OCI-LY1 (cell line): ENCODE results near the gene SEMA3A.

Experiments used
- H2AFZ ChIP-seq: fragments of 200-600 bp; sonication (generic), shearing (Covaris generic); 2 replicates; pipeline ENCODE4 v1.6.0; 2014; ENCODE audit warnings: antibody characterized with exemption, mild to moderate bottlenecking, low read length
- H3F3A ChIP-seq: fragments of 200-600 bp; sonication (generic), shearing (Covaris generic); 2 replicates; pipeline ENCODE4 v1.6.0; 2014; ENCODE audit warnings: mild to moderate bottlenecking, antibody characterized with exemption, low read length, moderate library complexity; ENCODE audit not compliant: insufficient read depth
- H3K27ac ChIP-seq: fragments of 200-600 bp; sonication (generic); 2 replicates; pipeline ENCODE4 v1.5.1; 2014; ENCODE audit warnings: low read length, mixed run types, mild to moderate bottlenecking, low read depth; ENCODE audit not compliant: poor library complexity, severe bottlenecking
- H3K27me3 ChIP-seq: fragments of 200-600 bp; sonication (generic); 2 replicates; pipeline ENCODE4 v1.6.0; 2014; ENCODE audit warnings: antibody characterized with exemption, mild to moderate bottlenecking, low read length, moderate library complexity; ENCODE audit not compliant: insufficient read depth
- H3K36me3 ChIP-seq: fragments of 200-600 bp; sonication (generic); 2 replicates; pipeline ENCODE4 v1.6.1; 2014; ENCODE audit warnings: mild to moderate bottlenecking, antibody characterized with exemption, low read length, moderate library complexity, mixed read lengths; ENCODE audit not compliant: insufficient read depth
- H3K4me1 ChIP-seq: fragments of 200-600 bp; sonication (generic); 2 replicates; pipeline ENCODE4 v1.5.1; 2014; ENCODE audit warnings: mild to moderate bottlenecking, low read length, moderate library complexity; ENCODE audit not compliant: insufficient read depth, severe bottlenecking
- H3K4me2 ChIP-seq: fragments of 200-600 bp; sonication (generic), shearing (Covaris generic); 2 replicates; pipeline ENCODE4 v1.6.1; 2014; ENCODE audit warnings: low read length
- H3K4me3 ChIP-seq: fragments of 200-600 bp; sonication (generic); 2 replicates; pipeline ENCODE4 v1.5.1; 2014; ENCODE audit warnings: low read length, low read depth, mild to moderate bottlenecking, mixed read lengths; ENCODE audit not compliant: poor library complexity, severe bottlenecking
- H3K79me2 ChIP-seq: fragments of 200-600 bp; shearing (Covaris generic); 2 replicates; pipeline ENCODE4 v1.6.1; 2016; ENCODE audit warnings: mixed run types, low read length, mixed read lengths; ENCODE audit not compliant: insufficient read depth
- H3K9ac ChIP-seq: fragments of 200-600 bp; sonication (generic), shearing (Covaris generic); 2 replicates; pipeline ENCODE4 v1.6.1; 2014; ENCODE audit warnings: mild to moderate bottlenecking, low read length, mixed read lengths
- H3K9me2 ChIP-seq: fragments of 200-600 bp; sonication (generic), shearing (Covaris generic); 2 replicates; pipeline ENCODE4 v1.6.1; 2014; ENCODE audit warnings: low read depth, mild to moderate bottlenecking, low read length, mixed read lengths
- H3K9me3 ChIP-seq: fragments of 200-600 bp; shearing (Covaris generic); 2 replicates; pipeline ENCODE4 v1.6.1; 2014; ENCODE audit warnings: low read length, mixed read lengths
- H4K20me1 ChIP-seq: fragments of 200-600 bp; sonication (generic), shearing (Covaris generic); 2 replicates; pipeline ENCODE4 v1.6.0; 2016; ENCODE audit warnings: mild to moderate bottlenecking, low read length; ENCODE audit not compliant: insufficient read depth
- CTCF ChIP-seq: fragments of 200-600 bp; sonication (generic), shearing (Covaris generic); IDR thresholded peaks from 2 replicates; pipeline ENCODE4 v1.5.1; 2017; ENCODE audit warnings: mild to moderate bottlenecking, antibody characterized with exemption, low read length, moderate library complexity, mixed read lengths
- EZH2 ChIP-seq: fragments of 200-600 bp; sonication (generic), shearing (Covaris generic); IDR thresholded peaks from 2 replicates; pipeline ENCODE4 v1.8.0; 2017; ENCODE audit warnings: borderline replicate concordance, mixed run types, mild to moderate bottlenecking, antibody characterized with exemption, low read length, moderate library complexity, mixed read lengths

Gene SEMA3A

GRCh38 chr7:84190016-84190705, 4.4 kb downstream of the SEMA3A start:
- H3K27ac ChIP-seq, result no peak overlapping the region
- no peaks in the 10 kb centered on the region for H3K9me3 ChIP-seq
- H2AFZ ChIP-seq, result no peak overlapping the region
- no peaks in the 10 kb centered on the region for H3K27me3 ChIP-seq
- no peaks in the 10 kb centered on the region for H3K79me2 ChIP-seq
- peaks cover 12% of the 10 kb centered on the region for H3K4me1 ChIP-seq
- H3F3A ChIP-seq, result no peaks in the 10 kb centered on the region
- no peak for TF ChIP-seq CTCF
- no peak for TF ChIP-seq EZH2
- no peaks in the 10 kb centered on the region for H4K20me1 ChIP-seq
- H3K9ac ChIP-seq, result no peak overlapping the region
- H3K4me2 ChIP-seq, result no peak overlapping the region
- no peaks in the 10 kb centered on the region for H3K9me2 ChIP-seq
- H3K36me3 ChIP-seq, result no peaks in the 10 kb centered on the region
- H3K4me3 ChIP-seq, result no peak overlapping the region

GRCh38 chr7:84188786-84189405, 5.7 kb downstream of the SEMA3A start:
- Histone ChIP-seq H3K27ac (no peak overlapping the region), H3K4me1 (no peaks in the 10 kb centered on the region), H3K9me2 (no peaks in the 10 kb centered on the region), H3K27me3 (no peaks in the 10 kb centered on the region), H3K9ac (no peak overlapping the region), H3K9me3 (no peaks in the 10 kb centered on the region), H4K20me1 (no peaks in the 10 kb centered on the region), H3K79me2 (no peaks in the 10 kb centered on the region), H3K4me3 (no peak overlapping the region), H3K36me3 (no peaks in the 10 kb centered on the region), H2AFZ (no peak overlapping the region), H3K4me2 (no peak overlapping the region), H3F3A (no peaks in the 10 kb centered on the region)
- TF ChIP-seq CTCF, result peak; percentile 69
- TF ChIP-seq EZH2, result no peak

DNA sequence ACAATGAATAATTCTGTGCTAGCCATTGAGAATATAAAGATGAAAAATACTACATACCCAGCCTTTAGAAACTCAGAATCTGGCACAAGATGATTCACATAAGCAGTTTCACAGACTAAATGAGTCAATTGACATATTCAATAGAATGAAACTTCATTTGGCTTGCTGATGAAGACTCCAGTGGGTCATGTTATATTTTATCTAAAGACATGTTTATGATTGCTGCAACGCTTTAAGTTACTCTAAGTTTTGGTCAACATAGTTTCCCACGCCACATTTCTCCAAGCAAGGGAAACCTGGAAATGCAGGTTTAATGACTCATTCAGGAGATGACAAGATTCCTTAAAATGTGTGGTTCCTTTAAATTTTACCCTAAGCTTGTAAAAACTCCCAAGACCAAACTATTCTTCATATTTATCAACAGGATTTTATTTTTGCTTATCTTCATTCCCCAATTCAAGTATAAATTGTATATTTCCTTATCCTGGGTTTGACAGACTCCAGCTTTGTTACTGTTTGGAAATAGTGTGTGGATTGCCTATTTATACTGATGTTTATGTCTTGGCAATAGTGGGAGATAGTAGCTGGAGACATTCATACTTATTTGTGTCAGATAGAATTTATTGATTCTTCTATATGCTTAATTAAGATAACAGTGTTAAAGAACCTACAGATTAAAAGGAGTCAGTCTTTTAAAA, 6.6 kb downstream of the SEMA3A start:
- no peaks in the 10 kb centered on the region for H3K27me3 ChIP-seq
- no peak overlapping the region for H3K27ac ChIP-seq
- no peaks in the 10 kb centered on the region for H4K20me1 ChIP-seq
- no peaks in the 10 kb centered on the region for H3K4me1 ChIP-seq
- no peaks in the 10 kb centered on the region for H3F3A ChIP-seq
- H2AFZ ChIP-seq, result no peak overlapping the region
- H3K9ac ChIP-seq, result no peak overlapping the region
- TF ChIP-seq EZH2 (no peak), CTCF (no peak)
- H3K4me3 ChIP-seq, result no peak overlapping the region
- H3K4me2 ChIP-seq, result no peak overlapping the region
- no peaks in the 10 kb centered on the region for H3K9me3 ChIP-seq
- H3K79me2 ChIP-seq, result no peaks in the 10 kb centered on the region
- no peaks in the 10 kb centered on the region for H3K9me2 ChIP-seq
- no peaks in the 10 kb centered on the region for H3K36me3 ChIP-seq
